Glomerular visceral epithelial cell (primary cell): ENCODE results near the gene EIF3B.
"Not testable (repeated sequence)": the region's sequence is repeated elsewhere in the genome, so short reads cannot be mapped to it uniquely, and the experiment has no call there.

Experiments used
- DNase-seq: peaks from one replicate; pipeline ENCODE4 v3.0.0-alpha.2; 2016; ENCODE audit errors: extremely low spot score

EIF3B gene

GRCh38 chr7:2376351-2377154 is 21.9 kb downstream of the EIF3B start:
- no peak for DNase-seq

GRCh38 chr7:2377492-2377891 is 22.9 kb downstream of the EIF3B start:
- DNase-seq: not testable (repeated sequence)

DNA sequence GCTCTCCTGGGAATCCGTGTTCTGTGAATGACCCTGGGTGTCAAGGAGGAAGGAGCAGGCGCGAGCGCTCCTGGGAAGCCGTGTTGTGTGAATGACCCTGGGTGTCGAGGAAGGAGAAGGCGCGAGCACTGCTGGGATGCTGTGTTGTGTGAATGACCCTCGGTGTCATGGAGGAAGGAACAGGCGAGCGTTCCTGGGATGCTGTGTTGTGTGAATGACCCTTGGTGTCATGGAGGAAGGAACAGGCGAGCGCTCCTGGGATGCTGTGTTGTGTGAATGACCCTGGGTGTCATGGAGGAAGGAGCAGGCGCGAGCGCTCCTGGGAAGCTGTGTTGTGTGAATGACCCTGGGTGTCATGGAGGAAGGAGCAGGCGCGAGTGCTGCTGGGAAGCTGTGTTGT is 23.5 kb downstream of the EIF3B start:
- not testable (repeated sequence) for DNase-seq

- DNase-seq: no peak
Measured at GRCh38 chr7:2379161-2379560, 24.5 kb downstream of the EIF3B start.

- DNase-seq: no peak
Measured at GRCh38 chr7:2379821-2380450, 25.3 kb downstream of the EIF3B start.

GRCh38 chr7:2380461-2380860 is 25.8 kb downstream of the EIF3B start:
- no peak for DNase-seq

DNA sequence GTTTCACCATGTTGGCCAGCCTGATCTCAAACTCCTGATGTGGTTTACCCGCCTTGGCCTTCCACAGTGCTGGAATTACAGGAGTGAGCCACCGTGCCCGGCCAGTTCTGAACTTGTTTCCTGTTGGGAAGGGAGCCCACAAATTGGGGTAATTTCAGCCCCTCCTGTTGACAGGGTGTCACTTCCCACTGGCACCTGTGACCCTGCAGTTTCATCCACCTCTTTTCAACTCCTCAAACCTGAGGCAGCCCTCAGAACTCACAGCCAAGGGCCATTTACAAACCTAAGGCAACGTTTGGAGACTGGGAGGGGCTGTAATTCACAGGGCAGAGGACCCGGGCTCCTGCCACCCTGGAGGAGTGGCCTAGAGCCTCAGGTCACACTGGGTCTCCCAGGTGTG is 26.6 kb downstream of the EIF3B start:
- no peak for DNase-seq

- no peak for DNase-seq
Measured at GRCh38 chr7:2381881-2382509, 27.4 kb downstream of the EIF3B start.

- no peak for DNase-seq
Measured at GRCh38 chr7:2383543-2384274, 29.1 kb downstream of the EIF3B start.

GRCh38 chr7:2384354-2385243 is 30.0 kb downstream of the EIF3B start:
- no peak for DNase-seq

DNA sequence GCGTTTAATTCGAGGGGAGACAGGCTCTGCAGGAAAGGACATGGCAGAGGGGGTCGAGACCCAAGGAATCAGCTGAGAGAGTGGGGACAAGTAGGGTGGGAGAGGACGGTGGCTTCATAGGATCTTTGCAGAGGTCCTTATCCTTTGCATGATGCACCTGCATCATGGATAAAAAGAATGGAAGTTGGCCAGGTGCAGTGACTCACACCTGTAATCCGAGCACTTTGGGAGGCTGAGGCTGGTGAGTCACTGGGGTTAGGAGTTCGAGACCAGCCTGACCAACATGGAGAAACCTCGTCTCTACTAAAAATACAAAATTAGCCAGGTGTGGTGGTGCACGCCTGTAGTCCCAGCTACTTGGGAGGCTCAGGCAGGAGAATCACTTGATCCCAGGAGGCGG is 31.5 kb downstream of the EIF3B start:
- DNase-seq: not testable (repeated sequence)

GRCh38 chr7:2386964-2387669 is 32.5 kb downstream of the EIF3B start:
- no peak for DNase-seq

DNA sequence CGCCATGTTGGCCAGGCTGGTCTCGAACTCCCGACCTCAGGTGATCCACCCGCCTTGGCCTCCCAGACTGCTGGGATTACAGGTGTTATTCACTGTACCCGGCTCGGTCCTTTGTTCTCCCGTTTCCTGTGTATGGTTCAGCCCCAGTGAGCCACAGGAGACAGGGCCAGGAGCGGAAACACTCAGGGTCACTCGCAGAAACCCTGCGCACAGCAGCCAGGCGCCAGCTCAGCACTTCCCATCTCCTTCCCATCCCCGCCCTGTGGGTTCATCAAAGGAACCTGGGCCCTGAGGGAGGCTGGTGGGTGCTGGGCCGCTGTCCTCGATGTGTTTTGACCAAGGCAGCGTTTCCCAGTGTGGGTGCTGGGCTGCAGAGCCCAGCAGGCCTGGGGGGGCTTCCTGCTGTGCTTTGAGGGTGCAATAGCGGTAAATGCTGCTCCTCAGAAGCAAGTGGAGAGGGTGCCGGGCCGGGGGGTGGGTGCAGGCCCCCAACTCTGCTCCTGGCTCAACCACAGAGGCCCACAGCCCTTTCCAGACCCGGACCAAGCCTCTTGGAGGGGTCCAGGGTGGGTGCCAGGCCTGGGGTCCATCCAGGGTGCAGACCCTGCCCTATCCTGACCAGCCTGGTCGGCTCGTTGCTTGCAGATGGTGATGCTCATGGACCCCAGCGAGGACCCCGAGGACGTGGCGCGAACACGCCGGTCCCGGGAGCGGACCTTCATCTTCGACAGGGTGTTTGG is 33.4 kb downstream of the EIF3B start:
- no peak for DNase-seq

GRCh38 chr7:2388637-2388954 is 34.0 kb downstream of the EIF3B start:
- DNase-seq: no peak

- DNase-seq: not testable (repeated sequence)
Measured at GRCh38 chr7:2390020-2390816, 35.6 kb downstream of the EIF3B start.

DNA sequence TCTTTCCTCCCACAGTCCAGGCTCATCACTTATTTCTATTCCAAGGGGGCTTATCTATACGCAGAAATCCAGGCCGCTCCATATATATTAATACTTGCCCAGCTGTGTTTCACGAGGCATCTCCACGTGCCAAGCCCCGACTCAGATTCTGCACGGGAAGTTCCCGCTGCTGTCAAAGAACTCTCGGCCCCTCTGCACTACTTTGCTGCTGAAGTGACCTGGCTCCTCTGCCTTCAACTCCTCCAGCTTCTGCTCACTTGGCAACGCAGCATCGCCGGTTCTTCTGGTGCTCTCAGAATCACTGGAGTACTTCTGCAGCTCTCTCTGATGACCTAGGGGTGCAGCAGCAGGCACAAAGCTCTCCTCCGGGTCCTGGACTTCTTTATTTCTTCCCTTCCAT is 39.1 kb downstream of the EIF3B start:
- no peak for DNase-seq

DNA sequence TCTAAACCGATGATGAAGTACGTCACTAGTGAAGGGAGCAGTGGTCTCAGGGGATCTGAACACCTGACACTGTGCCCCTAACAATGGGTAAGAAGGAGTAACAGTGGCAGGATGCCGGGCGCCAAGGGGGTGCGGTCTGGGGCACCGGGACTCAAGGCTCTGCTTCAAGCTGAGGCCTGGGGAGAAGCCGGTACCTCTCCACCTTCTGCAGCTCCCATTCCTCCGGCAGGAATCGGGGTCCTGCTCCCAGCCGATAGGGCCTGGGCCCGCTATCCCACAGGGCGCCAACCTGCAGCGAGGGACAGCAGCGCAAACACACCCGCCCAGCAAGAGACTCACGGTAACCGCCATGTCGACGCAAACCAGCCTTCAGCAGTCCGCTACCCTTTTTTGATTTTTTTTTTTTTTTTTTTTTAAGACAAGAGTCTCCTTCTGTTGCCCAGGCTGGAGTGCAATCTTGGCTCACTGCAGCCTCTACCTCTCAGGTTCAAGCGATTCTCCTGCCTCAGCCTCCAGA is 40.0 kb downstream of the EIF3B start:
- DNase-seq: no peak

DNA sequence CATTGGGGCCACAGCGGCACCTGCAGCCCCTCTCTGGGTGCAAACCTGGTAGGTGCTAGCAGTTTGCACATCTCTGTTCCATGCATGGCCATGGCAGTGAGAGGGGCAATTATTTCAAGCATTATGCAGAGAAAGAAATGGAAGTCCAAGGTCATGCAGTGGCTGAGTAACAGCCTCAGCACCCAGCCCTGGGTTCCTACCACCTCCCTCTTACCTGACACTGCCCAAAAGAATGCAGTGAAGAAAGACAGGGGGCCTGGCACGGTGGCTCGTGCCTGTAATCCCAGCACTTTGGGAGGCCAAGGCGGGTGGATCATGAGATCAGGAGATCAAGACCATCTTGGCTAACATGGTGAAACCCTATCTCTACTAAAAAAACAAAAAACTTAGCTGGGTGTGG is 43.9 kb downstream of the EIF3B start:
- no peak for DNase-seq
